Measurements from ENCODE around the gene SLC27A2.

The SLC27A2 gene

DNA sequence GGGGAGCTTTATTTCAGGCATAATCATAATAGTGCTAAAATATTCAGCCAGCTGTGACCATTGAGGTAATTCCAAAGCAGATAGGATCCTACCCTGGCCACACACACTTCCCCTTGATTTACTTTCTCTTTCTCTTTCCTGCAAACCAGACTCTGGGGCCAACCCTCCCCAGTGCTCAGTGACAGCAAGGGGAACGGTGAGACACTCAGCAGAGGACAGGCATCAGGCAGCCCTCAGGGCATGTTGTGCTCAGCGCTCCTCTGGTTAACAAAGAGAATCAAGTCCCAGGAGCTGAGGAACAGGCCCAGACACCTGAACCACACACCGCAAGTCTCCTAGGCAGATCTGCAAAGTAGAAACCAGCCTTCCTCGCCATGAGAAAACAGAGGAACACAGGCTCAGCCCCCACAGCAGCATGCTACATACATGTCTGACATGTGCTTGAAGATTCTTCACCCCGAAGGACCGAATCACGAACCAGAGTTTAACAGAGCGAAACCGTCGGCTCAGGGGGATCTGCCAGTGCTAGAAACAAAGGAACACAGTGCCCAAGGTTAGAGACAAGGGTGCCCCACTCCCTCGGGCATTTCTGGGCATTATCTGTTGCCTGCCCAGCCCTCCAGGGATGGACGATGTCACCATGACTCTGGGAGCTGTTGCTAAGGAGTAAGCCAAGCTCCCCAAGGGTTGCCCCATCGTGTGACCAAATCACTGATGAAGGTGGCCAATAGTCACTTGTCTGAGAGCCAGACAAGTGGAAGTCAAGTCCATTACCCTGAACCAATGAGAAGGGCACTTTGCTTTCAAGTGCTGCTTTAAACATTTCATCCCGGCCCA, 66.0 kb downstream of the SLC27A2 start:
- DNase-seq (ENCODE audit: extremely low read depth, low read depth): no peak
- TF ChIP-seq, protein P1, sequence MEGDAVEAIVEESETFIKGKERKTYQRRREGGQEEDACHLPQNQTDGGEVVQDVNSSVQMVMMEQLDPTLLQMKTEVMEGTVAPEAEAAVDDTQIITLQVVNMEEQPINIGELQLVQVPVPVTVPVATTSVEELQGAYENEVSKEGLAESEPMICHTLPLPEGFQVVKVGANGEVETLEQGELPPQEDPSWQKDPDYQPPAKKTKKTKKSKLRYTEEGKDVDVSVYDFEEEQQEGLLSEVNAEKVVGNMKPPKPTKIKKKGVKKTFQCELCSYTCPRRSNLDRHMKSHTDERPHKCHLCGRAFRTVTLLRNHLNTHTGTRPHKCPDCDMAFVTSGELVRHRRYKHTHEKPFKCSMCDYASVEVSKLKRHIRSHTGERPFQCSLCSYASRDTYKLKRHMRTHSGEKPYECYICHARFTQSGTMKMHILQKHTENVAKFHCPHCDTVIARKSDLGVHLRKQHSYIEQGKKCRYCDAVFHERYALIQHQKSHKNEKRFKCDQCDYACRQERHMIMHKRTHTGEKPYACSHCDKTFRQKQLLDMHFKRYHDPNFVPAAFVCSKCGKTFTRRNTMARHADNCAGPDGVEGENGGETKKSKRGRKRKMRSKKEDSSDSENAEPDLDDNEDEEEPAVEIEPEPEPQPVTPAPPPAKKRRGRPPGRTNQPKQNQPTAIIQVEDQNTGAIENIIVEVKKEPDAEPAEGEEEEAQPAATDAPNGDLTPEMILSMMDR (IDR thresholded peaks at IDR 0.05; ENCODE audit: low read depth, low read length): no peak

DNA sequence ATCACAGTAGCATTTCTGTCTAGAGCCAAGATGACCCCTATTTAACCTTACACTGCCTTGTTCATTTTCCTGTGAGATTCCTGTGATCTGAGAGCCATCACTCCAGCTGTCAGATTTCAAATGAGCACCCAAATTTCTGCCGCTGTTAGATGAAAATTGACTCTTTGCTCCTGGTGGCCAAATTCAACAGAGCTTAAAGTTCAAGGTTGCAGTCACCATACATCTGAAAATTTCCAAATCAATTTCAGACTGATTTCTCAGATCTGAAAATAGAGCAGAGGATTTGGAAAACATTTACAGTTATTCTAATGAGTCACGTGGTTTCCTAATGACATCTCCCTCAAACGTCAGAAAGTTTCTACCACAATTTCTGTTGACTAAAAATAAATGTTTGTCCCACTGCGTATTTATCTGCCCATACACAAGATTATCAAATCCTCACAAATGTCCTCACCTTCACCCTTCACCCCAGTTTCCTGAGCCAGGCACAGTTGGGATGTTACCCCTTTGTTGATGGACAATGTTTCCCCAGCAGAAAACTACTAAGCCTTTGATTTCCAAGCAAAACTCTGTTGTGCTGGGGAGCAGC, 67.1 kb downstream of the SLC27A2 start:
- TF ChIP-seq, protein P1 (IDR thresholded peaks at IDR 0.05; ENCODE audit: low read depth, low read length): no peak

GRCh38 chr15:50249704-50250103, 67.7 kb downstream of the SLC27A2 start:
- TF ChIP-seq, protein P1 (IDR thresholded peaks at IDR 0.05; ENCODE audit: low read depth, low read length): no peak
- DNase-seq (ENCODE audit: extremely low read depth, low read depth): no peak

More for the DNA sequence above, 67.1 kb downstream of the SLC27A2 start:
- no peak for DNase-seq (ENCODE audit: extremely low read depth, low read depth)

DNA sequence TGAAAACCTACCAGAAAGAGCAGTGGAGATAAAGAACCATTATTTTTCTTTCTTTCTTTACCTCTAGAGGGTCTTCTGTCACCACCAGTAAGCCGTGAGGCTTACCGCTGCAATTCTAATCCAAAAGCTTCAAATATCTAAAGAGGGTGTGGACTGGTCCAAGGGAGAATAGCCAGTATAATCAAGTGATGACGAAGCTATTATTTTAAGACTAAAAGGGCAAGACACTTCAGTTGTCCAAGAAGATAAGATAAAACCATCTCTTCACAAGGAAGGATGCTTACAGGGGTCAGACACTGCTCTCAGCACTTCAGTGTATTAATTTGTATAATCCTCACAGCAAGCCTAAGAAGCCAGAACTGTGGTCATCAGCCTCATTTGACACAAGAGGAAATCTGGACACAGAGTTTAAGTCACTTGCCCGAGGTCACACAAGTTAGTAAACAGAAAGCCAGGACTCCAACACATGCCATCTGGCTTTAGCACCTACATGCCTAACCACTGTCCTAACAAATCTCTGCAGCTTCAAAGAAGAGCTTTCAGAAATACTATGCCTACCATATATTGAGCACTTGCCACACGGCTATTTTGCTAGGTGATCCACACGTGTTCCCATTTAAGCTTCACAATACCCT, 68.9 kb downstream of the SLC27A2 start:
- no peak for DNase-seq (ENCODE audit: extremely low read depth, low read depth)
- TF ChIP-seq, protein P1 (IDR thresholded peaks at IDR 0.05; ENCODE audit: low read depth, low read length): no peak

DNA sequence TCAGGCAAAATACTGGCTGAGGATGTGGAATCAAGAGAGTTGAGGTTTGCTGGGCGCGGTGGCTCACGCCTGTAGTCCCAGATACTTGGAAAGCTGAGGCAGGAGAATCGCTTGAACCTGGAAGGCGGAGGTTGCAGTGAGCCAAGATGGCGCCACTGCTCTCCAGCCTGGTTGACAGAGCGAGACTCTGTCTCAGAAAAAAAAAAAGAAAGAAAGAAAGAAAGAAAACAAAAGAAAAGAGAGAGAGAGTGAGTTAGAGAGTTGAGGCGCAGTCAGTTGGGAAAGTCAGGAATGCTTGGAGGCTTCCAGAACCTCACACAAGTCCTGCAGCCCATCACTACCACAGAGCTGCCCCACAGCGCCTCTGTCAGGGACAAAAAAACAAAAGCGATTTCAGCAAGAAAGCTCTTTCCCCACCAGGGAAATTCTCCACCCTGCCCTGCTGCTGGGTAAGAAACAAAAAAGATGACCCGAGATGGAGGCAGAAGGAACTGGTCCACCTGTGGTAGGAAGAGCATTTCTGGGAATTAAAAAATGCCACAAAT, 69.7 kb downstream of the SLC27A2 start:
- TF ChIP-seq, protein P1 (IDR thresholded peaks at IDR 0.05; ENCODE audit: low read depth, low read length): no peak
- no peak for DNase-seq (ENCODE audit: extremely low read depth, low read depth)

DNA sequence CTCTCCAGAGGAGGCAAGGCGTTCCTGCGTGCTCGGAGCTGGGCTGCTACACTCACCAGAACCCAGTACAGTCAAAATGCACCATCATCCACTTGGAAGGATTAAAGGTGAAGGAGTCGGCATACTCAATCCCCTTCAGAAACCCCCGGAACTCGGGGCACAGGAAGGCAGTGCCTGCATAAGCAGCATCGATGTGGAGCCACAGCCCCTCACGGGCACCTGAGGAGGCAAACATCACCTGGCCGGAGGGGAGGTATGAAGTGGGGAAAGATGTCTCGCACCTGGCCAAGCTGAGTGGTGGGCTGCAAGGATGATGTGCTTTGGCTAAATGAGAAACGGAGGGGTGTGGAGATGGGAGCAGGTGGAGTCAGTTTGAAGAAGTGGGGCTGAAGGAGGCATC, 70.6 kb downstream of the SLC27A2 start:
- no peak for DNase-seq (ENCODE audit: extremely low read depth, low read depth)
- TF ChIP-seq, protein P1 (IDR thresholded peaks at IDR 0.05; ENCODE audit: low read depth, low read length): no peak
